PC-9 (cell line): ENCODE measurements around the gene PTPRG. TPM values are rescaled to one million over a fixed set of nuclear protein-coding genes. Genes with fewer than 3 reads are reported as not detected.

Experiments used
- BruUV-seq: library from RNA; stranded (reverse); fragments of 400-500 nt; replicated peaks from 2 replicates; lab custom pipeline; 2021; lab: Mats Ljungman, UMichigan
- CTCF ChIA-PET: fragments of 300-600 bp; sonication (Branson Sonifier 250); formaldehyde crosslinking; loops from one replicate; lab custom pipeline; 2022; ENCODE audit warnings: antibody characterized with exemption; lab: Charles Lee
- POLR2A ChIA-PET: fragments of 300-600 bp; sonication (Branson Sonifier 250); formaldehyde crosslinking; loops from one replicate; lab custom pipeline; 2022; ENCODE audit warnings: antibody characterized with exemption; ENCODE audit not compliant: unreplicated experiment; lab: Charles Lee
- DNase-seq, 2 experiments: peaks; one replicate each; pipeline versions ENCODE4 v3.0.0 to v3.0.0-alpha.2; 2015 to 2022; ENCODE audit warnings: mixed read lengths in 1 of 2
- H2AFZ ChIP-seq: fragments of 200-600 bp; sonication (generic); 2 replicates; pipeline ENCODE4 v1.8.1; 2017; ENCODE audit warnings: antibody characterized with exemption
- H3F3A ChIP-seq: fragments of 200-600 bp; sonication (generic); 2 replicates; pipeline ENCODE4 v1.8.1; 2017; ENCODE audit warnings: antibody characterized with exemption, mild to moderate bottlenecking, low read depth; ENCODE audit not compliant: insufficient read depth
- H3K27ac ChIP-seq: fragments of 200-600 bp; sonication (generic); 2 replicates; pipeline ENCODE4 v1.6.1; 2016; ENCODE audit warnings: mixed run types
- H3K27me3 ChIP-seq: fragments of 200-600 bp; sonication (generic); 2 replicates; pipeline ENCODE4 v1.6.1; 2016; ENCODE audit warnings: low read depth, mixed run types; ENCODE audit not compliant: insufficient read depth
- H3K36me3 ChIP-seq: fragments of 200-600 bp; sonication (generic); 2 replicates; pipeline ENCODE4 v1.6.1; 2016; ENCODE audit warnings: low read depth, mixed run types
- H3K4me1 ChIP-seq: fragments of 200-600 bp; sonication (generic); replicated peaks from 2 replicates; pipeline ENCODE4 v1.6.1; 2016; ENCODE audit warnings: mixed run types; ENCODE audit not compliant: insufficient read depth
- H3K4me2 ChIP-seq: fragments of 200-600 bp; sonication (generic); 2 replicates; pipeline ENCODE4 v1.6.1; 2017; ENCODE audit warnings: mixed run types
- H3K4me3 ChIP-seq: fragments of 200-600 bp; sonication (generic); 2 replicates; pipeline ENCODE4 v1.6.1; 2016; ENCODE audit warnings: mixed run types
- H3K79me2 ChIP-seq: fragments of 200-600 bp; sonication (generic); 2 replicates; pipeline ENCODE4 v1.6.1; 2017; ENCODE audit warnings: low read depth, mixed run types
- H3K9me2 ChIP-seq: fragments of 200-600 bp; sonication (generic); 2 replicates; pipeline ENCODE4 v1.8.1; 2017; ENCODE audit warnings: mild to moderate bottlenecking; ENCODE audit not compliant: insufficient read depth
- H3K9me3 ChIP-seq: fragments of 200-600 bp; sonication (generic); 2 replicates; pipeline ENCODE4 v1.8.1; 2016; ENCODE audit warnings: low read depth; ENCODE audit not compliant: insufficient read depth
- H4K20me1 ChIP-seq: fragments of 200-600 bp; sonication (generic); 2 replicates; pipeline ENCODE4 v1.8.1; 2017; ENCODE audit not compliant: insufficient read depth
- EZH2 ChIP-seq: fragments of 200-600 bp; sonication (generic); IDR thresholded peaks from 2 replicates; pipeline ENCODE4 v1.8.0; 2017; ENCODE audit warnings: antibody characterized with exemption, low read depth
- intact Hi-C: fragments of 100-400 bp; cut with micrococcal nuclease; formaldehyde crosslinking; loops from one replicate; pipeline ENCODE4 v1.10.0; 2022; ENCODE audit not compliant: unreplicated experiment
- total RNA-seq: library from RNA; stranded (reverse); gene quantifications from 2 replicates; pipeline ENCODE4 v1.2.3, GENCODE V29; 2021
- TF ChIP-seq, protein P1 (sequence below): fragments of 200-600 bp; sonication (generic); conservative IDR thresholded peaks from 2 replicates; pipeline ENCODE4 v1.6.1; 2017; ENCODE audit warnings: mixed run types, antibody characterized with exemption, mild to moderate bottlenecking, moderate library complexity

The PTPRG gene
- total RNA-seq, 1 experiment from 2014 or later, result 32.9 TPM

DNA sequence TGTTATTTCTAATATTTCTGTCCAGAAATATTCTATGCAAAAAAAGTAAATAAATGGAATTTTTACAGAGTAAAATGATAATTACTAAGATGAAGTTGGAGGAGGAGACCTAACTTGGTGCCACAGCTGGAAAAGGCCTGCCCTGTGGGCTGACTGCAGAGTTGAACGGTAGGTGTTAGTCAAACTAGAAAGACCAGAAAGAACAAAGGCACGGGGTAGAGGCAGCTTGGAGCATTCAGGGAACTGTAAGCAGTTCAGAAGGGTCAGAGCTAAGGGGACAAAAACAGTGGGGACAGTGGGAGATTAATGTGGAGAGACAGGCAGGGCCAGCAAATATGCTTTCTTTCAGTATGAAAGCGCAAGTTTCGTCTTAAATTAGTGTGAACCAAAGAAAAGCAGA is 39.3 kb upstream of the PTPRG start:
- intact Hi-C loops, result no loop called here
- CTCF ChIA-PET, result no interaction called here
- Histone ChIP-seq H3K36me3 (no peaks in the 10 kb centered on the region), H3F3A (no peaks in the 10 kb centered on the region), H3K9me3 (no peaks in the 10 kb centered on the region), H2AFZ (no peak overlapping the region), H4K20me1 (no peaks in the 10 kb centered on the region), H3K27me3 (no peaks in the 10 kb centered on the region), H3K4me3 (no peak overlapping the region), H3K27ac (no peak overlapping the region), H3K79me2 (no peaks in the 10 kb centered on the region), H3K9me2 (no peaks in the 10 kb centered on the region), H3K4me2 (no peak overlapping the region), H3K4me1 (no peaks in the 10 kb centered on the region)
- no peak for DNase-seq
- no peak for TF ChIP-seq EZH2
- TF ChIP-seq, protein P1, sequence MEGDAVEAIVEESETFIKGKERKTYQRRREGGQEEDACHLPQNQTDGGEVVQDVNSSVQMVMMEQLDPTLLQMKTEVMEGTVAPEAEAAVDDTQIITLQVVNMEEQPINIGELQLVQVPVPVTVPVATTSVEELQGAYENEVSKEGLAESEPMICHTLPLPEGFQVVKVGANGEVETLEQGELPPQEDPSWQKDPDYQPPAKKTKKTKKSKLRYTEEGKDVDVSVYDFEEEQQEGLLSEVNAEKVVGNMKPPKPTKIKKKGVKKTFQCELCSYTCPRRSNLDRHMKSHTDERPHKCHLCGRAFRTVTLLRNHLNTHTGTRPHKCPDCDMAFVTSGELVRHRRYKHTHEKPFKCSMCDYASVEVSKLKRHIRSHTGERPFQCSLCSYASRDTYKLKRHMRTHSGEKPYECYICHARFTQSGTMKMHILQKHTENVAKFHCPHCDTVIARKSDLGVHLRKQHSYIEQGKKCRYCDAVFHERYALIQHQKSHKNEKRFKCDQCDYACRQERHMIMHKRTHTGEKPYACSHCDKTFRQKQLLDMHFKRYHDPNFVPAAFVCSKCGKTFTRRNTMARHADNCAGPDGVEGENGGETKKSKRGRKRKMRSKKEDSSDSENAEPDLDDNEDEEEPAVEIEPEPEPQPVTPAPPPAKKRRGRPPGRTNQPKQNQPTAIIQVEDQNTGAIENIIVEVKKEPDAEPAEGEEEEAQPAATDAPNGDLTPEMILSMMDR, result no peak
- POLR2A ChIA-PET, result no interaction called here
- BruUV-seq, result no TSS peak

DNA sequence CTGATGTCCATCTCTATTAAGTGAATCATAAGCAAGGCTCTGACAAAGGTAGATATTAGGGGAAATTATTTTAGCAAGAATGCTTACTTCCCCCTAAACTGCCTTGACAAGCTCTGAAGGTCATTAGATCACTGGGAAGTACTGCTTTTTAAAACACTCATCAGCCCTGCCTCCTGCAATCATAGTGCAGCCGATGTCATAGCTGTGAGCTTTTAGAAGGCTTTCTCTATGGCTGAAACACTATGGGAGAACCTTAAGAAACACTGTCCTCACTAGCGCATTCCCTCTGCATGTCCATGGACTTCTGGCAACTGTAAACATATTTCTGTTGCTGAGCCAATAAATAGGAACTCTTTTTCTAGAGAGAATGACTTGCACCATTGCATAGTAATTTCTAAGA is 38.7 kb upstream of the PTPRG start:
- Histone ChIP-seq H3K4me1 (no peaks in the 10 kb centered on the region), H3K79me2 (no peaks in the 10 kb centered on the region), H4K20me1 (no peaks in the 10 kb centered on the region), H3K9me2 (no peaks in the 10 kb centered on the region), H3F3A (no peaks in the 10 kb centered on the region), H3K36me3 (no peaks in the 10 kb centered on the region), H3K4me2 (no peak overlapping the region), H3K27ac (no peak overlapping the region), H3K4me3 (no peak overlapping the region), H3K9me3 (no peaks in the 10 kb centered on the region), H3K27me3 (no peaks in the 10 kb centered on the region), H2AFZ (no peak overlapping the region)
- no peak for DNase-seq
- no TSS peak for BruUV-seq
- TF ChIP-seq, protein P1, result no peak
- no peak for TF ChIP-seq EZH2
- ChIA-PET POLR2A (no interaction called here), CTCF (no interaction called here)
- intact Hi-C loops, result no loop called here

DNA sequence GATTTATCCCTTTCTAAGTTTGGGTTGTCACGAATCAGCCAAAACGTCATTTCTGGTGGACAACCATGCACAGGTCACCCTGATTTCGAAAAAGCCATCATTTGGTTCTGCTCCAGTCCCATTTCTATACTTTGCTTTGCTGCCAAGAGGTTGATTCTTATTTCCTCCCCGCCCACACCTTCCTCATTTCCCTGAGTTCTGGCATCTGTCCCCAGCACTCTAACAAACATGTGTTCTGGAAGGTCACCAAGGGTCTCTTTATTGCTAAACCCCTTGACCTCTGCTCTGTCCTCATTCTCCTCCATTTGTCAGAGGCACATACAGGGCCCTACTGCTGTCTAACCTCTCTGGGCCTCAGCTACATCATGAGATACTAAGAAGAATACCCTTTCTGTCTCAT is 36.4 kb upstream of the PTPRG start:
- ChIA-PET CTCF (no interaction called here), POLR2A (no interaction called here)
- Histone ChIP-seq H4K20me1 (no peaks in the 10 kb centered on the region), H3K4me3 (no peak overlapping the region), H3K27ac (no peak overlapping the region), H3K4me1 (no peaks in the 10 kb centered on the region), H3F3A (no peaks in the 10 kb centered on the region), H3K4me2 (no peak overlapping the region), H3K36me3 (no peaks in the 10 kb centered on the region), H2AFZ (no peak overlapping the region), H3K79me2 (no peaks in the 10 kb centered on the region), H3K9me3 (no peaks in the 10 kb centered on the region), H3K9me2 (no peaks in the 10 kb centered on the region), H3K27me3 (no peaks in the 10 kb centered on the region)
- TF ChIP-seq, protein P1, result no peak
- TF ChIP-seq EZH2, result no peak
- BruUV-seq, result no TSS peak
- no peak for DNase-seq
- intact Hi-C loops, result no loop called here
